ENCODE data around the gene FGFR2. TPM values are rescaled to one million over a fixed set of nuclear protein-coding genes. Genes with fewer than 3 reads are reported as not detected.
A peak's percentile ranks its signal among the peaks of the same experiment; 100 is the strongest.

FGFR2 gene
- total RNA-seq, 1 donor from 2014 or later: not detected

DNA sequence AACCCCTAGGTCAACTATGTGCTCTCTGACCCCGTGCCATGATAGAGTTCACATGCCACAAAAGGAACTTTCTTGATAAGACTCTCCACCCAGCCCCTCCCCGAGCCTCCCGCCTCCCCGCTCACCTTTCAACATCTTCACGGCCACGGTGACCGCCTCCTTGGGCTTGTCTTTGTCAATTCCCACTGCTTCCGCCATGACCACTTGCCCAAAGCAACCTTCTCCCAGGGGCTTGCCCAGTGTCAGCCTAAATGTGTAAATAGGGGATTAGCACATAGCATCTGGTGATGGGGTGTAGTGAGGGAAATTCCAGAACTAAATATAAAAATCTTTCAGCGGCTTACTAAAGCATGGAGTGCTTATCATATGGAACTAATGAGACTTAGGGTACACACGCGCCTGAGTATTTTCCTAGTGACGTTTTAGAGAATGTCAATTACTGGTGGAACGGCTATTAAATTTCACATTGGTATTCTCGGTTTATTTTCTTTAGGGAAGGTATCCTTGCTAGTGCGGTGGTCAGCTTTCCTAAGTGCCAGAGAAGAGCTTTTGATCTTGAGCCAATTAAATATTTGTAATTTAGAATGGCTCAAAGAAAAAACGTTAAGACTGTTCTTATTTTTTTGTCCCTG, 97.4 kb downstream of the FGFR2 start:
- DNase-seq (ENCODE audit: low read depth): no peak

DNA sequence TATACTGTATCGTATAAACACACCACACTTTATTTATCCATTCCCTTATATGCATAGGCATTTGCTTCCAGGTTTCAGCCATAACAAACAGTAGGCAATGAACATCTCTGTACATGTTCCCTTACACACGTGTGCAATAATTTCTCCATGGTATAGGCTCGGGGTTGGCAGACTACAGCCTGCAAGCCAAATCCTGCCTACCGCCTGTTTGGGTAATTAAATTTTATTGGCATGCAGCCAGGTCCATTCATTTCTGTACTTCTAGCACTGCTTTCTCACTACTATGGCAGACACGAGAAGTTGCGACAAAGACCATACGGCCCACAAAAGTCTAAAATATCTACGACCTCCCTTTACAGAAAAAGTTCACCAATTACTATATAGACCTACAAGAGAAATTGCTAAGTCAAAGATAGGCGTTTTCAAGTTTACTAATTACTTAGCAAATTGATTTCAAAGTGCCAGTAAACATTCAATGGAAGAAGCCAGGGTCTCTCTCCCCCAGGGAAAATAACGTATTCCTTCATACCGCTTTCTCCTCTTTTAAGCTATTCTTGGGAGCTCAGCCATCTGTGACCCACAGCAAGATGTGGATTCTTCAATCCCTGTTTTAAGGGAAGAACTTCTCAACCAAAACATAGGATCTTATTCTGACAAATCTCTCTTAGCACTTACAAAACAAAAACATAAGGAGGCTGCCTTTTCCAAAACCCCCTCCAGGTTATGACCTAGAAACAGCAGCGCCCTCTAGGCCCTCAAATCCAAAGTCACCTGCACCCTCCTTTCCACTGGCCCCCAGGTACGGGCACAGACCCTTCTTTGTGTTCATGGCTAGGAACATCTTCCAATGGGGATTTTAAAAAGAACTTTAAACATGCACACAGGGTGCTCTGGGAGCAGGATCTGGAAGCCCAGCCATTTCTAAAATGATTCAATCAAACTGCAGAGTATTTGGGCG, 100.5 kb downstream of the FGFR2 start:
- DNase-seq (ENCODE audit: low read depth): no peak

DNA sequence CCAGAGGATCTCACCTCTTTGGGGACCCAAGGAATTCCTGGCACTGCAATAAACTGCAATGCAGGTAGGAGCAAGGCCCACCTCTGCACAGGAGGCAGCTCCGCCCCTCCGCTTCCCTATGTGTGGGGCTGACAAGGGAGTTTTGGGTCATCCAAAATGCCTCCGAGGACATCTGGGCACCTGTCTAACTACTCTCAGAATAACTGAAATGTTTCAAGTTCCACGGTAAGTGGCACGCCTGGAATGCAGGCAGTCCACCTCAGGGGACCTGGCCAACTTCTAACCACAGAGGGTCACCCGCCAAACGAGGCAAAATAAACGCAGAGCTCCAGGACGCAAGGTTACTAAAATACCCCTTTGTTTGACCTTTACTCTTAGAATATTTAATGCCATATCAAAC, 102.5 kb downstream of the FGFR2 start:
- DNase-seq (ENCODE audit: low read depth): no peak

DNA sequence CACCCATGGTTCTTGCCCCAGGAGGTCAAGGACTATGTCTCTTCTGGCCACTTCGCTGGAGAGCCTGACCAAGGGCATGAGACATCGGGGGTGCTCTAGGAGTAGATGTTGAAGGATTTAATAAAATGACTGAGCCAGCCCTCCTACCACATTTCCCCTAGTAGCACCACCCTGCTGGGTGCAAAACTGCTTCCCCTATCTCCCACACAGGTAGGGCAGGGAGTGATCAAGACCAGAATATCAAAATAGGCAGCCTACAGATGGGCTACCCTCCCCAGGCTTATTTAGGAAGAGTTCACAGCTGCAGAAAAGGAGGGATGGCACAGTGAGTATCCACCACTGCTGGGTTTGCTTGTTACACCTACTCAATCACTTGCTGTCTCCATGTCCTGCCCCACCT, 103.9 kb downstream of the FGFR2 start:
- DNase-seq (ENCODE audit: low read depth): no peak

DNA sequence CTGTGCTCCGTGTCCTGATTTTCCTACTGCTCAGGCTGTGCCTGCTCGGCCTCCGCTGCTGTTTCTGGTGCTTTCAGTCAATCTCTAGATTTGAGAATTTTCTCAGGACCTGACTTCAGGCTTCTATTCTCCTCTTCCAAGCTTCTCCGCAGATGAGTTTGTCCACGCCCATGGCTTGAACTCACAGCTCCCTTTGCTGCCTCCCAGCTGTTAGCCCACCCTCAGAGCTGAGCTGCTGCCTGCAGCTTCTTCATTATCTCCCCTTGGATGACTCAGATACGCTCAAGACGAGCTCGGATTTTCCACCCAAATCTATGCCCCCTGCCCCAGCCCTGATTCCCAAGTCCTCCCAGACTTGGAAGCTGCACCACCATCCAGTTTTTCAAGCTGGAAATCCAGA, 104.7 kb downstream of the FGFR2 start:
- DNase-seq (ENCODE audit: low read depth): no peak

DNA sequence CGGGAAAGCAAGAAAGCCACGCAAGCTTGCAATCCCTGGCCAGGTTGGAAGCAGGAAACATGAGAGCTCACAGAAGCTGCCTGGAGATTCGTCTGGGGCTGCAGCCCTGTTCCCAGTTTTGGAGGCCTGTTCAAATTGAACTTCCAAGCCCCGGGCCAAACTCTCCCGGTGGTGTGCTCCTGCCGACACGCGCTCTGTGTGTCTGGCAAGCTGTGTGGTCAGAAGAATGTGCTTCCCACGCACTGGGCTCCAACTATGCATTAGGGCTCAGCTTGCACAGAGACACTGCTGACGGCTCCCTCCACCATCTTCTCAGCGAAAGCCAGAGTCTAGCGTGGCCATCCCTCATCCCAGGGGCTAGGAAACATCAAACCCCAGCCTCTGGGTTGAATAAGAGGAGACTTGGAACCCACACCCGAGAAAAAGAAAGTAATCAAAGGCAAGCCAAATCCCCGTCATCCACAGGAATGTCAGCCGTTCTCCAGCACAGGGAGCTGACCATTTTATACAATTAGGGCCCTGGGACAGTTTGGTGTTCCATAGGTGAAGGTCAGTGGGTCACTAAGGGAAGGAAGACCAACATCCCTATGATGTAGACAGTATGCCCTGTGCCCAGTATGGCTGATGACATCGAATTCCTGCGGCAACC, 107.2 kb downstream of the FGFR2 start:
- DNase-seq (ENCODE audit: low read depth): no peak

DNA sequence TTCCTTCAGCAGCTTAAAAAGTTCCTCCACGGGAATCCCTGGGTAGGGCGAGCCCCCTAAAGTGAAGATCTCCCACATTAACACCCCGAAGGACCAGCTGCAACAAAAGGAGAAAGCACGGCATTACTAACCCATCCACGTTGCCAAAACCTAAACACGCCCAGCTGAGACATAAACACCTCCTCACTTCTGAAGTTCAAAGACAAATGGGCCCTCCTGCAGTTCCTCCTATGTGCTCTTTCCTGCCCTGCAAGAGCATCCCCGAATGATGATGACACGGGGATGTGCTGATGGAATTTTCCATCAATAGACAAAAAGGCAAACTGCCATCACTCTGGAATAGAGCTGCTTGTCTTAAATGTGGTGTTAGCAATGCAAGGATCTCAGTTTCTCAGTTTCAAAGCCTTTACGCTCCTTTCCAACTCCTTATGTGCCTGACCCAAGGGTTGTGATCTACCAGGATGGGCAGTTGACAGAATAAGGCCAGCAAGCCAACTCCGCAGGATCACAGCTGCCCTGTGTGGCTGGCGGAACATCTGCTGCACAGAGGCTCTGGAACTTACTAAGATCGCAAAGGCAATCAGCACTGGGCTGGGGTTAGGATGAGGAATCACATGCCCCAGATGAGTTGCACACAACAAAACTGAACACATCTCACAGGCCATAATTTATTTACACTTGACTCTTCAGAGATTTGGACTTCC, 112.7 kb downstream of the FGFR2 start:
- no peak for DNase-seq (ENCODE audit: low read depth)

DNA sequence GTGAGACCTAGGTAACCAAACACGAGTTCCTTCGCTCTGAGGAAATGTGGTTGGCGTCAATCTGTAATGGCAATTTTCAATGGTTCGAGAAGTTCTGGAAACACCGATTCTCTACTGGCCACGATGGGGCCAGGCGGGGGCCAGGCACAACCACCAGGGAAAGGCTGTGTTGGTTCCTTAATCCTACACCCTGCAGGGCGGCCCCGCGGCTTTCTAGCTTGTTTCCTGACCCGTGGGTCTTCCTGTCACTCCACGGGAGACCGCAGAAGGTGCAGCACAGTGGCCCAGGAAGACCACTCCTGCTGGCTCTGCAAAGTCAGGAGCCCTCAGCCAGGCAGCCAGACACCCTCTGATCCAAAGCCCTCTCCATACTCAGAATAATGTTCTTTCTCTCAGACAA, 113.4 kb downstream of the FGFR2 start:
- DNase-seq (ENCODE audit: low read depth): no peak

DNA sequence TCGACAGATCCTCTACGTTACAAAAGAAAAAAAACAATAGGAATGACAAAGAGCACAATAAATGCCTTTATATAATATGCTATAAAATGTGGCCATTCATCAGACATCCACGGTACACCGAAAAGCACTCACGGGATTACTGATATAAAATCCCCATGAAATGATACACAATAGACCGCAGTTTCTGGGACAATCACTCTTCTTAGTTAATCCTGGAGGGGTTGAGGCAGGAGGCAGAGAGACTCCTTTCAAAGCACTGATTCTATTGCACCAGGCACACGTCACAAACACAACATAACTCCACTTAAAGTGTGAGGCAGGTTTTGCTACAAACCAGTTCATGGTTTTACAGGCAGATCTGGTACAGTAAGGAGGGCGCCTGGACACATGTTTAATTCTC, 113.8 kb downstream of the FGFR2 start:
- DNase-seq (ENCODE audit: low read depth): no peak

DNA sequence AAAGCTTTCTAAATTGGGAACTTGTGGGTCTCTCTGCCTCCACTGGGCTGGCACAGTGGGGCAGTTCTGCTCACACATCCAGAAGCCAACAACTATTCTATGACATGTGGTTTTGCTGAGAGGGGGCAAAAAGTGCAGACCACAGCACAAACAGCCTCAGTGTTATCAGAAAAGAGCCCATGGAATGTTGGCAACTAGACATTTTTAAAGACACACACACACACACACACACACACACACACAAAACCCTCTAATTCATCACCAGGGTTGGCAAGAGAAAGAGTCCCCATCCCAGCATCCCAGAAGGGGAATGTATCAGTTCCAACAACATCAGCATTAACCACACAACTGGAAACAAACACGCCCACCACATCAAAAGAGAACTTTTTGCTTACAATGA, 117.1 kb downstream of the FGFR2 start:
- DNase-seq (ENCODE audit: low read depth): peak; percentile 30

DNA sequence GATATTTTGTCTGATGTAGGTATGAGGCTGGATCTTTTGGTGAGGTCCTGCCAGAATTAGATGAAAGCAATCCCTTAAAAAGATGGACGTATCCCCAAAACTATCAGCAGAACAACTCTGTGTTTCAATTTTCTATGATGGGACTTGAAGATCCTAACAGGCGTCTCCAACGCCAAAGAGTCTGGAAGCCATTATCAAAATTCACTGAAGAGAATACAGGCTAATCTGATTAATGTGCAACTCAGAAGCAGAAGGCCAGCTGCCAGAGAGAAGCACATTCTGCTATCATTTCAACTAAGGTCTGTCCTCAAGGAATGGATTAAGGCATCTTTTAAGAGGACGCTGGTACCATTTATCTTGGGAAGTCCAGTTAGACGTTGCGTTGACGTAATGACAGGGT, 119.7 kb downstream of the FGFR2 start:
- no peak for DNase-seq (ENCODE audit: low read depth)

DNA sequence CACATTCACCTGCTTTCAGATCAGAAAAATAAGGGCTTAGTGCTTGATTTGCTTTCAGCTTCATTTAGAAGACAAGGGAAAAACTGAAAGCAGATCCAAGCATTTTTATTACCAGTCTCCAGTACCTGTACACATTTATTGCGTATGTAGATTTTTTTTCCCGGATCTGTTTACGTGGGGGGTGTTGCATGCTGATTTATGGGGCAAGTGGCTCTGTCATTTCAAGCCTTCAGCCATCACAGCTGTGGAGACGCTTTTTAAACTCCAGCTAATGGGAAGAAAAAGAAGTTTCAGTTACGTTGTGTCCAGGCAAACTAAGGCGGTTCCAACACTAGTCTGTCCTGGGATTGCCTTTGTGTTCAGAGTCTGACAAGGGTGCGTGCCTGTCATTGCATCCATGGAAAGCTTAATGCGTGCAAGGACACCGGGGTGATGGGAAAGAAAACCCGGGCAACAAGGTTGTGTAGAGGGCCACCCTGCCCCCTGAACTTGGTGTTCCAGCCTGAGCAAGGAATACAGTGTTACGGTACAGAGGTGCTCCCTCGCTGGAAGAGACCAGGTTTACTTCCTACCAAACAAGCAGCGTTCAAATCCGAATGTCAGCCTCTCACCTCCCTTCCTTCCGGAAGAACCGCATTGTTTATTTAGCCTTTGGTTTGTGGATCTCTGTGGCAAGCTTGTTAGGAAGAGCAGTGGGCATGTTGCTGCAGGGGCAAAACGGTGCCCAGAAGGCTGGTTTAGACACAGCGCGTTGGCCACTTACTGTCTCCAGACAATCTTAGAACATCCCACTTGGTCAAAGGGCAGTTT, 128.2 kb downstream of the FGFR2 start:
- DNase-seq (ENCODE audit: low read depth): no peak

DNA sequence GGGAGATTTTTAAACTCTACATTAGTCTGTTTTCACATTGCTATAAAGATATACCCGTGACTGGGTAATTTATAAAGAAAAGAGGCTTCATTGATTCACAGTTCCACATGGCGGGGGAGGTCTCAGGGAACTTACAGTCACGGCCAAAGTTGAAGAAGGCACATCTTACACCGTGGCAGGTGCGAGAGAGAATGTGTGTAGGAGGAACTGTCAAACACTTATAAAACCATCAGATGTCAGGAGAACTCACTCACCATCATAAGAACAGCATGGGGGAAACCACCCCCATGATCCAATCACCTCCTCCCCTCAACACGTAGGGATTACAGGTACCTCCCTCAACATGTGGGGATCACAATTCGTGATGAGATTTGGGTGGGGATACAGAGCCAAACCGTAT, 129.5 kb downstream of the FGFR2 start:
- DNase-seq (ENCODE audit: low read depth): no peak

DNA sequence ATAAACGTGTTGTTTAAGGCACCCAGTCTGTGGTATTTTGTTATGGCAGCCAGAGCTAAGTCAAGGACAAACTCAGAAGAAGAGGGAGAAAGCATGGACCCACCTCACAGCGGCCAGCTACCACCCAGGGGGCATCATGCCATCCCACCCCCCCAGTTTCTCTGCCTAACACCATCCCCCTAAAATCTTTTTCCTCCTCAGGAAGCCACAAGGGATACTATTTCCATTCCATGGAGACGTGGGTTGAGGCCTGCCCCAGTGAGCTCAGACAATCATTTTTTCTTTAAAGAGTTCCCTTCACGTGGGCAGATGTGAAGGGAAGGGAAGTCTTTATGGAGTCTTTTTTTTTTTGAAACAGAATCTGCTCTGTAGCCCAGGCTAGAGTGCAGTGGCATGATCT, 131.8 kb downstream of the FGFR2 start:
- DNase-seq (ENCODE audit: low read depth): no peak

DNA sequence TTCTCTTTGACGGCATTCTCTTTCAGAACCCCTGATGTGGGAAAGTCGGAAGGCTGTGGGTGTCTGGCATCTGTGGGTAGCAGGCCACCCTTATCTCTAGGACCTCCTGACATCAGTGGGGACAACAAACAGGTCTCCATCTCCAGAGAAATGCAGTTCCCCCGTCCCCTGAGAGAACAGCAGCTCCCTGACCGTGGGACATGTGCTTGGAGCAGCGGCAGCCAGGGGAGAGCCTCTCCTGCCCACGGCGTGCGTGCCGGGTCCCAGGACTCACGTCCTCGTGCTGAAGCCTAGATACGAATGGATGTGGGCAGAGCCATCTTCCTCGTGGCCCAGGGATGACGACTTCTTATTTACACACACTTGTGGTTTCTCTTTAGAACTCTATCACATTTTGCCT, 133.0 kb downstream of the FGFR2 start:
- no peak for DNase-seq (ENCODE audit: low read depth)

DNA sequence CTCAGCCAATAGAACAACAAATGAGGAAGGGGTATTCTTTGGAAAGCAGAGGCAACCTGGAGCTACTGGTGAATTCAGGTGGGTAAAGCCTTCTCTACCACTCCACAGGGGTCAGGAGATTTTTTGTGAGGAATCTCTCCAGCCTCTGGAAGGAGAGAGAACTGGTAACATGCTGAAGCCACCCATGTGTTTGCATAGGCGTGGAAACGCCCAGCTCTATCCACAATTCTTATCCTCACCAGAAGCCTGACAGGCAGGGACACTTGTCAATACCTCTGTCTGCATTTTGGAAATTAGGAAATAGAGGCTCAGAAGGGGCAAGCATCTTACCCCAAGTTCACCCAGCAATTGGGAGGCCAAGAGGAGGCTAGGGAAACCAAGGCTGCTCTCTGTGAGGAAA, 133.7 kb downstream of the FGFR2 start:
- DNase-seq (ENCODE audit: low read depth): no peak

DNA sequence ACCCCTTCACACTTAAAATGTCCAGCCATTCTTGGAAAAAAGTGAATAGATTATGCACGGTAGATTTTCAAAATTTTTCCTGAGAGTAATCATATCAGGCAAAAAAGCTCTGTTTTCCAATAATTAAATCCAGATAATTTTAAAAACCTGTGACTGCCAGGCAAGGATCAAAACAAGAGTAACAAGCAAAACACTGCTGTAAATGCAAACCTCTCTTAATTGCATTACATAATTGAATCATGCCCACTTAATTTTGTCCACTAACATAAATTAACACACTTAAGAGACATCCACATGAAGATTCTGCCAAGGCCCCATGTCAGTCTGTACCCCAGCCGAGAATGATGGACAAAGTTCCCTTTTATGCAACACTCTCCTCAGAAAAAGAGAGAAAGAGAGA, 135.3 kb downstream of the FGFR2 start:
- DNase-seq (ENCODE audit: low read depth): no peak

DNA sequence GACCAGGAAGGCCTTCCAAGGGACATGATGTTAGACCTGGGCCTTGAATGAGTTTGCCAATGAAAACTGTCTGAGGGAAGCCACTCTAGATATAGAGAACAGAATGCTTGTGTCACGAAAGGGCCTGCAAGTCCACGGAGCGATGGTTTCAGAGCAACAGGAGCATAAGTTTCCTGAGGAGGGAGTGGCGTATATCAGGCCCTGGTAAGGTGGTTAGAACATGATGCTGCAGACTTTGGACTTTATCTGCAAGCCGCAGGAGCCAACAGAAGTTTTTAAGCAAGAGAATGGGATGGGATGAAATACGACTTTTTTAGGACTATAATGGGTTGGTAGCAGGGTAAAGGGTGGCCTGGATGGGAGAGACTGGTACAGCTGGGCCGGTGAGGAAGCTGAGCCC, 136.0 kb downstream of the FGFR2 start:
- no peak for DNase-seq (ENCODE audit: low read depth)

DNA sequence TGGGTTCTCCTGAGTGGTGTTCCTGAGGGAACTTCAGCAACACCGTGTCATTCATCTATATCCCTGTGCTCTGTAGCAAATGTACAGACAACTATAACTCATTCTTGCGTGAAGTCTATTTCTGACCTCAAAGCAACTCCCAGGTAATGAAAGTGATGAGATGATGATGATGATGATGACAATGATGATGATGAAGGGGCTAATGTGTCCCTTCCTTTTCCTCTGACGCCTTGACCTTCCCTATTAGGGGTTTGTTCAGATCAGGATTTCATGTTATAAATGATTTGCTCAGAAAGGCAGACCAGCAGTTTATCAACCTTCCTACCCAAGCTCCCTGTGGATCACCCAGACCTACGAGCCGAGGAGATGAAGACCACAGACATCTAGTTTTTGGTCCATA, 136.9 kb downstream of the FGFR2 start:
- no peak for DNase-seq (ENCODE audit: low read depth)

DNA sequence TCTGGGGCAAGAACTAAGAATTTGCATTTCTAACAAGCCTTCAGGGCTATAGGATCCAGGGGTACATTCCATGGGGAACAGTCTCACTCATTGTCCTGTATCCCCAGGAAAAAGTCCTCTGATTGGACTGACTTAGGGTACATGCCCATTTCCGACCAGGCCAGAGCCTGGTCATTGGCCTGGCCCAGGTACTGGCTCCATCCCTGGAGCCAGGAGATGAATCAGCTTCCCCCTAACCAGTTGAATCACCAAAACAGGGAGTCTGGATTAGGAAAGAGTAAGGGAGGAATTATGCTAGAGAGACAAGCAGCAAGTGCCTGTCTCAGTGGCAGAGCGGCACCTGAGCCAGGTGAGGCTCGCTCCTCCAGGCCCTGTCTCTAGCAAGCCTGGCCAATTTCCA, 137.5 kb downstream of the FGFR2 start:
- no peak for DNase-seq (ENCODE audit: low read depth)
